HEK293 (cell line): ENCODE results near the gene CROT.

ENCODE experiments used
- CTCF ChIA-PET: fragments of 350-600 bp; formaldehyde crosslinking; extraction: SDS; loops from one replicate; lab custom pipeline; 2021; ENCODE audit warnings: antibody characterized with exemption; lab: Yijun Ruan, JAX
- POLR2A ChIA-PET: fragments of 300-600 bp; formaldehyde crosslinking; extraction: SDS; loops from one replicate; lab custom pipeline; 2020; ENCODE audit warnings: antibody characterized with exemption, inconsistent platforms; lab: Yijun Ruan, JAX
- H3K27ac ChIP-seq: fragments of 200-500 bp; sonication (Bioruptor generic); 2 replicates; pipeline ENCODE4 v1.5.1; 2014; ENCODE audit warnings: low read depth, low read length, control low read depth, inconsistent platforms; ENCODE audit errors: extremely low read depth
- H3K36me3 ChIP-seq, 2 experiments: fragments of 200-500 bp in 1 of 2; sonication (Bioruptor generic) in 1 of 2; 1 replicate in 1 of 2; 2 replicates in 1 of 2; pipeline ENCODE4 v1.5.1; 2014 to 2017; ENCODE audit warnings: inconsistent platforms in 2 of 2, low read length in 2 of 2; ENCODE audit not compliant: control insufficient read depth in 2 of 2, insufficient read depth in 1 of 2
- H3K4me1 ChIP-seq: fragments of 200-500 bp; sonication (Bioruptor generic); 2 replicates; pipeline ENCODE4 v1.5.1; 2014; ENCODE audit warnings: mild to moderate bottlenecking, low read length, inconsistent platforms; ENCODE audit not compliant: control insufficient read depth, insufficient read depth
- H3K4me3 ChIP-seq: 2 replicates; pipeline ENCODE4 v1.5.1; 2011; ENCODE audit warnings: low read depth, mild to moderate bottlenecking, control low read depth, low read length, moderate library complexity
- H3K9me3 ChIP-seq: fragments of 200-500 bp; sonication (Bioruptor generic); 2 replicates; pipeline ENCODE4 v1.5.1; 2014; ENCODE audit warnings: low read depth, low read length, inconsistent platforms; ENCODE audit not compliant: control insufficient read depth, insufficient read depth
- MYNN ChIP-seq: fragments of 450-650 bp; formaldehyde crosslinking; IDR thresholded peaks from 2 replicates; pipeline ENCODE4 v1.5.1; 2016; ENCODE audit warnings: missing biosample characterization, missing genetic modification characterization, borderline replicate concordance
- OVOL3 ChIP-seq: fragments of 450-650 bp; formaldehyde crosslinking; IDR thresholded peaks from 2 replicates; pipeline ENCODE4 v1.5.1; 2016; ENCODE audit warnings: missing biosample characterization, missing genetic modification characterization
- YY1 ChIP-seq: fragments of 450-650 bp; formaldehyde crosslinking; IDR thresholded peaks from 2 replicates; pipeline ENCODE4 v1.5.1; 2018; ENCODE audit warnings: missing biosample characterization, missing genetic modification characterization
- ZNF155 ChIP-seq: fragments of 450-650 bp; formaldehyde crosslinking; IDR thresholded peaks from 2 replicates; pipeline ENCODE4 v1.5.1; 2016; ENCODE audit warnings: missing biosample characterization, missing genetic modification characterization
- ZNF169 ChIP-seq: fragments of 450-650 bp; formaldehyde crosslinking; IDR thresholded peaks from 2 replicates; pipeline ENCODE4 v1.5.1; 2016; ENCODE audit warnings: missing biosample characterization, missing genetic modification characterization
- ZNF391 ChIP-seq: fragments of 450-650 bp; formaldehyde crosslinking; IDR thresholded peaks from 2 replicates; pipeline ENCODE4 v1.5.1; 2016; ENCODE audit warnings: low read depth, missing biosample characterization, missing genetic modification characterization, borderline replicate concordance
- ZNF548 ChIP-seq: fragments of 450-650 bp; formaldehyde crosslinking; IDR thresholded peaks from 2 replicates; pipeline ENCODE4 v1.5.1; 2016; ENCODE audit warnings: missing biosample characterization, missing genetic modification characterization
- ZNF571 ChIP-seq: fragments of 450-650 bp; formaldehyde crosslinking; IDR thresholded peaks from 2 replicates; pipeline ENCODE4 v1.5.0; 2017; ENCODE audit warnings: missing biosample characterization, missing genetic modification characterization
- ZNF626 ChIP-seq: fragments of 450-650 bp; sonication (Bioruptor Pico); formaldehyde crosslinking; IDR thresholded peaks from 2 replicates; pipeline ENCODE4 v1.5.1; 2018; ENCODE audit warnings: missing biosample characterization, missing genetic modification characterization, inconsistent platforms
- ZNF654 ChIP-seq: fragments of 450-650 bp; formaldehyde crosslinking; IDR thresholded peaks from 2 replicates; pipeline ENCODE4 v1.5.1; 2016; ENCODE audit warnings: low read depth, missing biosample characterization, missing genetic modification characterization
- ZNF660 ChIP-seq: fragments of 450-650 bp; IDR thresholded peaks from 2 replicates; pipeline ENCODE4 v1.5.1; 2018; ENCODE audit warnings: missing biosample characterization, mild to moderate bottlenecking, missing genetic modification characterization
- ZNF837 ChIP-seq: fragments of 450-650 bp; formaldehyde crosslinking; IDR thresholded peaks from 2 replicates; pipeline ENCODE4 v1.5.1; 2016; ENCODE audit warnings: missing biosample characterization, missing genetic modification characterization
- TF ChIP-seq, protein P1 (sequence below): fragments of 450-650 bp; formaldehyde crosslinking; IDR thresholded peaks from 2 replicates; pipeline ENCODE4 v1.5.1; 2017; ENCODE audit warnings: missing biosample characterization, missing genetic modification characterization
- TF ChIP-seq, protein P2 (sequence below): fragments of 450-650 bp; formaldehyde crosslinking; IDR thresholded peaks from 2 replicates; pipeline ENCODE4 v1.5.1; 2016; ENCODE audit warnings: missing biosample characterization, missing genetic modification characterization
- TF ChIP-seq, protein P3 (sequence below): fragments of 450-650 bp; formaldehyde crosslinking; IDR thresholded peaks from 2 replicates; pipeline ENCODE4 v1.5.1; 2016; ENCODE audit warnings: missing biosample characterization, missing genetic modification characterization
- TF ChIP-seq, protein P4 (sequence below): IDR thresholded peaks from 2 replicates; pipeline ENCODE4 v1.6.1; 2011; ENCODE audit warnings: mild to moderate bottlenecking, low read depth, low read length, borderline replicate concordance
- TF ChIP-seq, protein P5 (sequence below): fragments of 450-650 bp; formaldehyde crosslinking; conservative IDR thresholded peaks from 2 replicates; pipeline ENCODE4 v1.5.1; 2016; ENCODE audit warnings: low read depth, missing biosample characterization, missing genetic modification characterization
- TF ChIP-seq, protein P6 (sequence below): fragments of 450-650 bp; formaldehyde crosslinking; IDR thresholded peaks from 2 replicates; pipeline ENCODE4 v1.5.1; 2016; ENCODE audit warnings: missing biosample characterization, missing genetic modification characterization

The CROT gene

DNA sequence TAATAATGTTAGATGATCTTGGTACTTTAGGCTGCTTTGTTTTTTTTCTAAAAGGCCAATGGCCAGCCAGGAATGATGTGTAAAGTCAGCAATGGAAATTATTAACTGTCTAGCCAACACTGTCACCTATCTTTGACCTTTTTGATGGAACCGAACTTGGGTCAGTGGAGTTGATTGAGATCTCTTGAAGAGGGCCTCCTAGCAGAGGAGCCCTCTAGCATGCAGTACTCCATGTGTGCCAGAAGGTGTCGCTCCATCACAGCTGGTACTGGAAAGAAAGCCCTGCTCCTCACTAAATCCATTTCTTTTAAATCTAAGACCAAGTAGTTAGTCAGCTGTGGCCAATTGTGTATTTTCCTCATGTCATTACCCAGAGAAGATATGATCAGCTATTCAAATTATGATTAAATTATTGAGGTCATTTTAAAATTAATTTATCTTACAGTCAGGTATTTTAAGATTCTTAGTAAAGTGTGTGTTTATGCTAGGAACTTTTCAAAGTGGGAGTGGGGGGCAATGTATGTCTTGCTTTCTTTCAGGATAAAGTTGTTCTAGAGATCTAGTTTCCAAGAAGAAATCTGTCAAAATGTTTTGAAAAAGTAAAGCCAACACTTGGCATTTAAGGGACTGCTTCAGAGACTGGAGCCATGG, 33.1 kb upstream of the CROT start:
- TF ChIP-seq, protein P1, sequence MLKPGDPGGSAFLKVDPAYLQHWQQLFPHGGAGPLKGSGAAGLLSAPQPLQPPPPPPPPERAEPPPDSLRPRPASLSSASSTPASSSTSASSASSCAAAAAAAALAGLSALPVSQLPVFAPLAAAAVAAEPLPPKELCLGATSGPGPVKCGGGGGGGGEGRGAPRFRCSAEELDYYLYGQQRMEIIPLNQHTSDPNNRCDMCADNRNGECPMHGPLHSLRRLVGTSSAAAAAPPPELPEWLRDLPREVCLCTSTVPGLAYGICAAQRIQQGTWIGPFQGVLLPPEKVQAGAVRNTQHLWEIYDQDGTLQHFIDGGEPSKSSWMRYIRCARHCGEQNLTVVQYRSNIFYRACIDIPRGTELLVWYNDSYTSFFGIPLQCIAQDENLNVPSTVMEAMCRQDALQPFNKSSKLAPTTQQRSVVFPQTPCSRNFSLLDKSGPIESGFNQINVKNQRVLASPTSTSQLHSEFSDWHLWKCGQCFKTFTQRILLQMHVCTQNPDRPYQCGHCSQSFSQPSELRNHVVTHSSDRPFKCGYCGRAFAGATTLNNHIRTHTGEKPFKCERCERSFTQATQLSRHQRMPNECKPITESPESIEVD (tag by site-specific recombination), result no peak
- TF ChIP-seq, protein P2, sequence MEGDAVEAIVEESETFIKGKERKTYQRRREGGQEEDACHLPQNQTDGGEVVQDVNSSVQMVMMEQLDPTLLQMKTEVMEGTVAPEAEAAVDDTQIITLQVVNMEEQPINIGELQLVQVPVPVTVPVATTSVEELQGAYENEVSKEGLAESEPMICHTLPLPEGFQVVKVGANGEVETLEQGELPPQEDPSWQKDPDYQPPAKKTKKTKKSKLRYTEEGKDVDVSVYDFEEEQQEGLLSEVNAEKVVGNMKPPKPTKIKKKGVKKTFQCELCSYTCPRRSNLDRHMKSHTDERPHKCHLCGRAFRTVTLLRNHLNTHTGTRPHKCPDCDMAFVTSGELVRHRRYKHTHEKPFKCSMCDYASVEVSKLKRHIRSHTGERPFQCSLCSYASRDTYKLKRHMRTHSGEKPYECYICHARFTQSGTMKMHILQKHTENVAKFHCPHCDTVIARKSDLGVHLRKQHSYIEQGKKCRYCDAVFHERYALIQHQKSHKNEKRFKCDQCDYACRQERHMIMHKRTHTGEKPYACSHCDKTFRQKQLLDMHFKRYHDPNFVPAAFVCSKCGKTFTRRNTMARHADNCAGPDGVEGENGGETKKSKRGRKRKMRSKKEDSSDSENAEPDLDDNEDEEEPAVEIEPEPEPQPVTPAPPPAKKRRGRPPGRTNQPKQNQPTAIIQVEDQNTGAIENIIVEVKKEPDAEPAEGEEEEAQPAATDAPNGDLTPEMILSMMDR (tag by site-specific recombination), result peak; percentile 64
- TF ChIP-seq, protein P3, sequence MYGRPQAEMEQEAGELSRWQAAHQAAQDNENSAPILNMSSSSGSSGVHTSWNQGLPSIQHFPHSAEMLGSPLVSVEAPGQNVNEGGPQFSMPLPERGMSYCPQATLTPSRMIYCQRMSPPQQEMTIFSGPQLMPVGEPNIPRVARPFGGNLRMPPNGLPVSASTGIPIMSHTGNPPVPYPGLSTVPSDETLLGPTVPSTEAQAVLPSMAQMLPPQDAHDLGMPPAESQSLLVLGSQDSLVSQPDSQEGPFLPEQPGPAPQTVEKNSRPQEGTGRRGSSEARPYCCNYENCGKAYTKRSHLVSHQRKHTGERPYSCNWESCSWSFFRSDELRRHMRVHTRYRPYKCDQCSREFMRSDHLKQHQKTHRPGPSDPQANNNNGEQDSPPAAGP (tag by site-specific recombination), result no peak
- no peak for TF ChIP-seq ZNF660 (tag by site-specific recombination)
- peak; percentile 87 for TF ChIP-seq ZNF654 (tag by site-specific recombination)
- H3K36me3 ChIP-seq, result no peaks in the 10 kb centered on the region
- ChIA-PET POLR2A (no interaction called here), CTCF (interaction anchor here (0.6 to 8.7 kb wide), 14 partner anchors 9 to 800 kb away, joined by 3 to 163 read pairs (median 3); no protein-coding TSS in a partner anchor)
- H3K4me1 ChIP-seq, result no peaks in the 10 kb centered on the region; the same call in 1 of the 2 replicates
- no peak overlapping the region for H3K4me3 ChIP-seq
- no peak overlapping the region for H3K27ac ChIP-seq
- no peaks in the 10 kb centered on the region for H3K9me3 ChIP-seq

DNA sequence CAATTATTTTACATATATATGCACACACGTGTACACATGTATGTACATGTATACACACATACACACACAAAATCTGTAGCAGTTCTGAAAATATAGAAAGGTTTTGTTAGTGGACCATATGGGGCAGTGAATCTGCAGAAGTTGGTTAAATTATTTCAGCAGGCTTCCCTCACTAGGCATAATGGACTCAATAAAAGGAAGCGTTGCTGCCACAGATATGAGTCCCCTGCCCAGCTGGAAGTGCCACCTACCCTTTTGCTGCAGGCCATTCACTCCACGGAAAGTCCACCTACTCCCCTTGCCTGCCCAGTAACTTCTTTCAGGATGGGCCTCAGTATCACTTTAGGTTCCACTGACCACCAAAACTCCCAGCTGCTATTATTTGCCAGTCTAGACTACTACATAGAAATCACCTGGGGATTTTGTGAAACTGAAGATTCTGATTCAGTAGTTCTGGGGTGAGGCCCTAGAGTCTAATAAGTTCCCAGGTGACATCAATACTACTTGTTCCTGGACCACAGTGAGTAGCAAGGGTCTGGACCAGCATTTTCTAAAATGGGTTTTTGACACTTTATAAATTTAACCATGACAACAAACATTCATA, 29.3 kb upstream of the CROT start:
- Histone ChIP-seq H3K9me3 (no peaks in the 10 kb centered on the region), H3K4me3 (no peak overlapping the region), H3K4me1 (no peaks in the 10 kb centered on the region; the same call in 1 of the 2 replicates), H3K36me3 (no peaks in the 10 kb centered on the region), H3K27ac (no peak overlapping the region)
- CTCF ChIA-PET, result interaction anchor here (0.6 to 8.7 kb wide), 3 partner anchors 99 to 755 kb away, joined by 3 to 163 read pairs (median 3); no protein-coding TSS in a partner anchor
- POLR2A ChIA-PET, result interaction anchor here (0.8 kb wide), 1 partner anchor 29 kb away, joined by 3 read pairs; the partner anchor contains the start of gene CROT
- TF ChIP-seq MYNN (tag by site-specific recombination) (no peak), YY1 (tag by site-specific recombination) (no peak), ZNF391 (tag by site-specific recombination) (no peak), ZNF626 (tag by site-specific recombination) (no peak), OVOL3 (tag by site-specific recombination) (no peak), ZNF548 (tag by site-specific recombination) (no peak), ZNF837 (tag by site-specific recombination) (no peak), ZNF155 (tag by site-specific recombination) (no peak), ZNF571 (no peak), ZNF169 (tag by site-specific recombination) (no peak)
- TF ChIP-seq, protein P4, sequence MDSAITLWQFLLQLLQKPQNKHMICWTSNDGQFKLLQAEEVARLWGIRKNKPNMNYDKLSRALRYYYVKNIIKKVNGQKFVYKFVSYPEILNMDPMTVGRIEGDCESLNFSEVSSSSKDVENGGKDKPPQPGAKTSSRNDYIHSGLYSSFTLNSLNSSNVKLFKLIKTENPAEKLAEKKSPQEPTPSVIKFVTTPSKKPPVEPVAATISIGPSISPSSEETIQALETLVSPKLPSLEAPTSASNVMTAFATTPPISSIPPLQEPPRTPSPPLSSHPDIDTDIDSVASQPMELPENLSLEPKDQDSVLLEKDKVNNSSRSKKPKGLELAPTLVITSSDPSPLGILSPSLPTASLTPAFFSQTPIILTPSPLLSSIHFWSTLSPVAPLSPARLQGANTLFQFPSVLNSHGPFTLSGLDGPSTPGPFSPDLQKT, result no peak
- TF ChIP-seq, protein P5, sequence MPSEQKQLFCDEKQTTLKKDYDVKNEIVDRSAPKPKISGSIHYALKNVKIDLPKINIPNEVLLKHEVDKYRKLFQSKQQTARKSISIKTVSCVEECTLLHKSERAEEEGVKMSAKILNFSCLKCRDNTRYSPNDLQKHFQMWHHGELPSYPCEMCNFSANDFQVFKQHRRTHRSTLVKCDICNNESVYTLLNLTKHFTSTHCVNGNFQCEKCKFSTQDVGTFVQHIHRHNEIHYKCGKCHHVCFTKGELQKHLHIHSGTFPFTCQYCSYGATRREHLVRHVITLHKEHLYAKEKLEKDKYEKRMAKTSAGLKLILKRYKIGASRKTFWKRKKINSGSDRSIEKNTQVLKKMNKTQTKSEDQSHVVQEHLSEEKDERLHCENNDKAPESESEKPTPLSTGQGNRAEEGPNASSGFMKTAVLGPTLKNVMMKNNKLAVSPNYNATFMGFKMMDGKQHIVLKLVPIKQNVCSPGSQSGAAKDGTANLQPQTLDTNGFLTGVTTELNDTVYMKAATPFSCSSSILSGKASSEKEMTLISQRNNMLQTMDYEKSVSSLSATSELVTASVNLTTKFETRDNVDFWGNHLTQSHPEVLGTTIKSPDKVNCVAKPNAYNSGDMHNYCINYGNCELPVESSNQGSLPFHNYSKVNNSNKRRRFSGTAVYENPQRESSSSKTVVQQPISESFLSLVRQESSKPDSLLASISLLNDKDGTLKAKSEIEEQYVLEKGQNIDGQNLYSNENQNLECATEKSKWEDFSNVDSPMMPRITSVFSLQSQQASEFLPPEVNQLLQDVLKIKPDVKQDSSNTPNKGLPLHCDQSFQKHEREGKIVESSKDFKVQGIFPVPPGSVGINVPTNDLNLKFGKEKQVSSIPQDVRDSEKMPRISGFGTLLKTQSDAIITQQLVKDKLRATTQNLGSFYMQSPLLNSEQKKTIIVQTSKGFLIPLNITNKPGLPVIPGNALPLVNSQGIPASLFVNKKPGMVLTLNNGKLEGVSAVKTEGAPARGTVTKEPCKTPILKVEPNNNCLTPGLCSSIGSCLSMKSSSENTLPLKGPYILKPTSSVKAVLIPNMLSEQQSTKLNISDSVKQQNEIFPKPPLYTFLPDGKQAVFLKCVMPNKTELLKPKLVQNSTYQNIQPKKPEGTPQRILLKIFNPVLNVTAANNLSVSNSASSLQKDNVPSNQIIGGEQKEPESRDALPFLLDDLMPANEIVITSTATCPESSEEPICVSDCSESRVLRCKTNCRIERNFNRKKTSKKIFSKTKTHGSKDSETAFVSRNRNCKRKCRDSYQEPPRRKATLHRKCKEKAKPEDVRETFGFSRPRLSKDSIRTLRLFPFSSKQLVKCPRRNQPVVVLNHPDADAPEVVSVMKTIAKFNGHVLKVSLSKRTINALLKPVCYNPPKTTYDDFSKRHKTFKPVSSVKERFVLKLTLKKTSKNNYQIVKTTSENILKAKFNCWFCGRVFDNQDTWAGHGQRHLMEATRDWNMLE (tag by site-specific recombination), result no peak
- TF ChIP-seq, protein P6, sequence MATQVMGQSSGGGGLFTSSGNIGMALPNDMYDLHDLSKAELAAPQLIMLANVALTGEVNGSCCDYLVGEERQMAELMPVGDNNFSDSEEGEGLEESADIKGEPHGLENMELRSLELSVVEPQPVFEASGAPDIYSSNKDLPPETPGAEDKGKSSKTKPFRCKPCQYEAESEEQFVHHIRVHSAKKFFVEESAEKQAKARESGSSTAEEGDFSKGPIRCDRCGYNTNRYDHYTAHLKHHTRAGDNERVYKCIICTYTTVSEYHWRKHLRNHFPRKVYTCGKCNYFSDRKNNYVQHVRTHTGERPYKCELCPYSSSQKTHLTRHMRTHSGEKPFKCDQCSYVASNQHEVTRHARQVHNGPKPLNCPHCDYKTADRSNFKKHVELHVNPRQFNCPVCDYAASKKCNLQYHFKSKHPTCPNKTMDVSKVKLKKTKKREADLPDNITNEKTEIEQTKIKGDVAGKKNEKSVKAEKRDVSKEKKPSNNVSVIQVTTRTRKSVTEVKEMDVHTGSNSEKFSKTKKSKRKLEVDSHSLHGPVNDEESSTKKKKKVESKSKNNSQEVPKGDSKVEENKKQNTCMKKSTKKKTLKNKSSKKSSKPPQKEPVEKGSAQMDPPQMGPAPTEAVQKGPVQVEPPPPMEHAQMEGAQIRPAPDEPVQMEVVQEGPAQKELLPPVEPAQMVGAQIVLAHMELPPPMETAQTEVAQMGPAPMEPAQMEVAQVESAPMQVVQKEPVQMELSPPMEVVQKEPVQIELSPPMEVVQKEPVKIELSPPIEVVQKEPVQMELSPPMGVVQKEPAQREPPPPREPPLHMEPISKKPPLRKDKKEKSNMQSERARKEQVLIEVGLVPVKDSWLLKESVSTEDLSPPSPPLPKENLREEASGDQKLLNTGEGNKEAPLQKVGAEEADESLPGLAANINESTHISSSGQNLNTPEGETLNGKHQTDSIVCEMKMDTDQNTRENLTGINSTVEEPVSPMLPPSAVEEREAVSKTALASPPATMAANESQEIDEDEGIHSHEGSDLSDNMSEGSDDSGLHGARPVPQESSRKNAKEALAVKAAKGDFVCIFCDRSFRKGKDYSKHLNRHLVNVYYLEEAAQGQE (tag by site-specific recombination), result no peak
